Activated naive CD8-positive, alpha-beta T cell treated with anti-CD3 and anti-CD28 coated beads for 36 hours (primary cell): Measurements from ENCODE around the gene LRRC14B. TPM values are rescaled to one million over a fixed set of nuclear protein-coding genes. Genes with fewer than 3 reads are reported as not detected.

Experiments used
- DNase-seq: peaks from one replicate; pipeline ENCODE4 v3.0.0; 2021
- H3K27ac Mint-ChIP-seq: one replicate; pipeline ENCODE4 v1.8.0; 2022; ENCODE audit warnings: mild to moderate bottlenecking, moderate library complexity, mixed read lengths
- H3K27me3 Mint-ChIP-seq: one replicate; pipeline ENCODE4 v1.8.0; 2022; ENCODE audit warnings: mild to moderate bottlenecking, mixed read lengths
- H3K36me3 Mint-ChIP-seq: one replicate; pipeline ENCODE4 v1.8.0; 2021; ENCODE audit warnings: mild to moderate bottlenecking, mixed read lengths
- H3K4me1 Mint-ChIP-seq: one replicate; pipeline ENCODE4 v1.8.0; 2021; ENCODE audit warnings: mixed read lengths
- H3K4me3 Mint-ChIP-seq: one replicate; pipeline ENCODE4 v1.8.0; 2022; ENCODE audit warnings: mild to moderate bottlenecking, moderate library complexity, mixed read lengths
- H3K9me3 Mint-ChIP-seq: one replicate; pipeline ENCODE4 v1.8.0; 2022; ENCODE audit warnings: mixed read lengths
- total RNA-seq, 2 experiments: library from RNA; stranded (reverse); gene quantifications; one replicate each; pipeline ENCODE4 v1.2.3, GENCODE V29; 2021

The LRRC14B gene
- total RNA-seq, 2 experiments from 2014 or later: 0.23 TPM; not detected in 1

DNA sequence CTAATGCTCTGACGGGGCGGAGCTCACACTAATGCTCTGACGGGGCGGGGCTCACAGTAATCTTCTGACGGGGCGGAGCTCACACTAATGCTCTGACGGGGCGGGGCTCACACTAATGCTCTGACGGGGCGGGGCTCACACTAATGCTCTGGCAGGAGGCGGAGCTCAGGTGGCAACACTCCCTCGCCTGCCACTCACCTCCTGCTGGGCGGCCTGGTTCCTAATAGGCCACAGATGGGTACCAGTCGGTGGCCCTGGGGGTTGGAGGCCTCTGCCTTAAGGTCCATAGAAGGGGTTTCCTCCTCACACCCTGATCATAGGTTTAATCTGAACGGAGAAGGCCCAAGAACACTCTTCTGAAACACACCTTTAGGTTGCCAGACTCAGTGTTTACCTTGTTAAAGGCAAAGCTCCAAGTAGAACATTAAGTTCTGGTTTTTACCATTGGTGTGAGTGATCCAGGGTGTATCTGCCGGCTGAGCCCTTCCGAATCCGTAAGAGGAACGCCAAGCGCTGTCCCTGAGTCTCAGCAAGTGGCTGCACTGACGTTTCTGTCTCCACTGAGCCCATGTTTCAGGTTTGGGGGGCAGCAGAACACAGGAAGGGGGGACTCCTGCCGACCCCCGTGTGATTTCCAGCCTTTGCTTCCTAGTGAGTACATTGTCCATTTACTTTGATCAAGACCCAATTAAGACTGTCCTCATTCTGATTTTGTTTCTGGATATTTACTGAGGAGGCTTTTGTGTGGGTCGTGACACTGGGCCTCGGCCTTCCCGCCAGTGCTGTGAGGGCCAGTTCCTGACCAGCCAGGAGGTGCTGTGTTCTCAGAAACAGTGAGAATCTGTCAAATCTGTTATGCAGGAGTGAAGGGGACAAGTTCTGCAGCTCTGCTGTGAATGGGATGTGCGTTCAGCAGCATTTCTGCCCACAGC is 24.6 kb upstream of the LRRC14B start:
- DNase-seq: no peak
- H3K27ac Mint-ChIP-seq: no peak overlapping the region
- no peaks in the 10 kb centered on the region for H3K27me3 Mint-ChIP-seq
- H3K9me3 Mint-ChIP-seq: no peaks in the 10 kb centered on the region
- H3K4me1 Mint-ChIP-seq: no peaks in the 10 kb centered on the region
- no peaks in the 10 kb centered on the region for H3K36me3 Mint-ChIP-seq
- H3K4me3 Mint-ChIP-seq: no peak overlapping the region

DNA sequence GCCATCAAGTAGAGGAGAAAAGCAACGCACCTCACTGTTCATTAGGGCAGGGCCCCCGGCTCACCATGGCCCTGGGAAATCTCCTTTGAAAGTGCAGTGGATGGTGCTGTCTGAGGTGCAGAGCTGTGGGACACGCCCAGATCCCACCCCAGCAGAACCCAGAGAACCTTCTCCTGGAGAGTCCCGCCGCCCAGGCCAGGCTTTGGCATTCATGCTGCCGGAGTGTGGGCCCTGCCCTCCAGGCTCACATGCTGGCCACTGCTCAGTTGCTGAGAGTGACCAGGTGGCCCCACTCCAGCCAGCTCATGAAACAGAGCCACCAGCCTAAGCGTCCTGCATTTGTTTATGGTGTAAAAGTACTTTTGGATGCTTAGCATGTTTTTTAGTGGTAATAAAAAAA is 23.8 kb upstream of the LRRC14B start:
- no peak for DNase-seq
- H3K27me3 Mint-ChIP-seq: no peaks in the 10 kb centered on the region
- no peak overlapping the region for H3K27ac Mint-ChIP-seq
- H3K4me1 Mint-ChIP-seq: no peaks in the 10 kb centered on the region
- no peak overlapping the region for H3K4me3 Mint-ChIP-seq
- H3K36me3 Mint-ChIP-seq: no peaks in the 10 kb centered on the region
- no peaks in the 10 kb centered on the region for H3K9me3 Mint-ChIP-seq

DNA sequence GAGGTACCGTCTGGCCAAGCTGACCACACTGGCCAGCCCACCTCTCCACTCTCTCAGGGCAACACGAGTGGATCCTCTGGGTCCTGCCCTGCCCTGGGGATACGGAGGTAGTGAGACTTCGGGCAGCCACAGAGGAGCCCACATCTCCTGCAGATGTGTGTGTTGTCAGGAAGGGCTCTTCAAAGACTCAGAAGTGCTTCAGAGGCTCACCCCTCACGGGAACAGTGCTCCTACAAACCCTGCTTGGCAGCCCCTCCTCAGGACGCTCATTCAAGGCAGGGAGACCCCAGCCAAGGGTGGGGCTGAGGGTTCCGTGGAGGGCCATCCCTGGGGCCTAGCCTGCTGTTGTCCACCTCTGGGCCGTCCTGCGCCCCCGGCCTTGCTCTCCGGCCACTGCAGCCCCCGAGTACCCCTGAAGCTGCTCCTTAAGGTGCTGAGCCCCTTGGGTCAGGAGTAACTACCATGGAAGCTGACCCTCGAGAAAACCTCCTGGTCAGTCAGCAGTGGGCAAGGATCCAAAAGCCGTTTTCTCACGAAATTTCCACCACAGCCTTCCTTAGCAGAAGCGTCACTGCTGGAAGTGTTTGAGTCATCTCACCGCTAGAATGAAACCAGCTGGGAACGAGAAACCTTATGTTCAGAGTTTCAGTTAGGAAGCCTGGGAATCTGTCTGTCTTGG is 23.2 kb upstream of the LRRC14B start:
- no peak for DNase-seq
- H3K9me3 Mint-ChIP-seq: no peaks in the 10 kb centered on the region
- no peak overlapping the region for H3K27ac Mint-ChIP-seq
- H3K4me1 Mint-ChIP-seq: no peaks in the 10 kb centered on the region
- H3K4me3 Mint-ChIP-seq: no peak overlapping the region
- no peaks in the 10 kb centered on the region for H3K27me3 Mint-ChIP-seq
- no peaks in the 10 kb centered on the region for H3K36me3 Mint-ChIP-seq

DNA sequence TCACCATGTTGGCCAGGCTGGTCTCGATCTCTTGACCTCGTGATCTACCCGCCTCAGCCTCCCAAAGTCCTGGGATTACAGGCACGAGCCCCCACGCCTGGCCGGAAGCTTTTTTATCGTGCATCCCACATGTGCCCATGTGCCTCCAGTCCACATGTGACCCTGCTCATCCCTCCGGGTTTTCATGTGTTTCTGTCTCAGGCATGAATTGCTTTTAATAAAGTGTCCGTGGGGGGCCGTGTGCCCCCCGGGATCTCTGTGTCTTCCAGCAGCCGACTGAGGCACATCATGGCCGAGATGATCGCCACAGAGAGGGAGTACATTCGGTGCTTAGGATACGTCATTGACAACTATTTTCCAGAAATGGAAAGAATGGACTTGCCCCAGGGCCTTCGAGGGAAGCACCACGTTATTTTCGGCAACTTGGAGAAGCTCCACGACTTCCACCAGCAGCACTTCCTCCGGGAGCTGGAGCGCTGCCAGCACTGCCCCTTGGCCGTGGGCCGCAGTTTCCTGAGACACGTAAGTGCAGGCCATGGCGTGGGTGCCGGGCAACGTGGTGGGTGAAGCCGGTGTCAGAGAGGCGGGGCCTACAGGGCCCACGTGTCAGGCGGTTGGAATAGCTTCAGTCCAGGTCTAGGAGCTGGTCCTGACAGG is 22.1 kb upstream of the LRRC14B start:
- Mint-ChIP-seq H3K9me3 (no peaks in the 10 kb centered on the region), H3K4me1 (no peaks in the 10 kb centered on the region)
- DNase-seq: no peak

DNA sequence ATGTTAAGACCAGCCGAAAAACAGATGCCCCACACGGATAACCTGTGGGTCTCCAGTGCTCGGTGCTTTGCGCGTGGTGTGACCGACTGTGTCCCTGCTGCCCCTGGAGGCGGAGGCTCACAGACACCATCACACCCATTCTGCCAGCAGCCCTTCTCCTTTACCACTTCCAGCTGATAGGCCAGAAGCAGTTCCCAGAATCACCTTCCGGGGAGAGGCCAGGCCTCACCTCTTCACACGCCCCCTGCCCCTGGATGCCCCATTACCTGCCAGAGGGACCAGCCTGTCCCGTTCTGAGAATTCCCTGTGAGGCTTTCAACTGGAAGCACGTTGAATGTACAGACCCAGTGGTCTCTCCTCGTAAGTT is 21.6 kb upstream of the LRRC14B start:
- no peak for DNase-seq
- no peak overlapping the region for H3K27ac Mint-ChIP-seq
- H3K27me3 Mint-ChIP-seq: no peaks in the 10 kb centered on the region
- H3K36me3 Mint-ChIP-seq: no peaks in the 10 kb centered on the region
- no peaks in the 10 kb centered on the region for H3K9me3 Mint-ChIP-seq
- H3K4me1 Mint-ChIP-seq: no peaks in the 10 kb centered on the region
- no peak overlapping the region for H3K4me3 Mint-ChIP-seq

More for the DNA sequence above, 22.1 kb upstream of the LRRC14B start:
- Mint-ChIP-seq H3K27me3 (no peaks in the 10 kb centered on the region), H3K4me3 (no peak overlapping the region), H3K36me3 (no peaks in the 10 kb centered on the region), H3K27ac (no peak overlapping the region)

DNA sequence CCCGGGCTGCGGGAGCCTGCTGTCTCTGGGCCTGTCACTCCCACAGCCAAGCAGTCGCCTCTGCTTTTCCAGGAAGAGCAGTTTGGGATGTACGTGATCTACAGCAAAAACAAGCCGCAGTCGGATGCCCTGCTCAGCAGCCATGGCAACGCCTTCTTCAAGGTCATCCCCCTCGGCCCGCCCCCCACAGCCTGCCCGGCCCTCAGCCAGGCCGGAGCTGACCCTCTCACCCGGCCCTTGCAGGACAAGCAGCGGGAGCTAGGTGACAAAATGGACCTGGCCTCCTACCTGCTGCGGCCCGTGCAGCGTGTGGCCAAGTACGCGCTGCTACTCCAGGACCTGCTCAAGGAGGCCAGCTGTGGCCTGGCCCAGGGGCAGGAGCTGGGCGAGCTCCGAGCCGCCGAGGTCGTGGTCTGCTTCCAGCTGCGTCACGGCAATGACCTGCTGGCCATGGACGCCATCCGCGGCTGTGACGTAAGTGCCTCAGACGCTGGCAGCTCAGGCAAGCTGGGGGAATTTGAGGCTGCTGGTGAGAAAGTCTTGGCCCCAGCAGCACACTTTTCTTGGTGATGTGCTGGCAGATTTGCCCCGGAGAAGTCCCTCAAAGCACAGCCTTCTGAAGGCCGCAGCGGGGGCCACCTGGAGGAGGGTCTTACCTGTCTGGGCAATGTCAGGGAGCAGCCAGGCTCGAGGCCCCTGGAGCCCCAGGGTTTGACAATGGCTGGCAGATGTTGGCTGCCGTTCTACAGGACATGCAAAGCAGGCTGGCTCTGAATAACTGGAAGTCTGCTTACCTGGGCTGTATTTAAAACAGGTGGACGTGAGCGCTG is 20.1 kb upstream of the LRRC14B start:
- H3K36me3 Mint-ChIP-seq: no peaks in the 10 kb centered on the region
- H3K27ac Mint-ChIP-seq: no peak overlapping the region
- no peak overlapping the region for H3K4me3 Mint-ChIP-seq
- no peaks in the 10 kb centered on the region for H3K9me3 Mint-ChIP-seq
- H3K4me1 Mint-ChIP-seq: no peaks in the 10 kb centered on the region
- no peak for DNase-seq
- no peaks in the 10 kb centered on the region for H3K27me3 Mint-ChIP-seq

DNA sequence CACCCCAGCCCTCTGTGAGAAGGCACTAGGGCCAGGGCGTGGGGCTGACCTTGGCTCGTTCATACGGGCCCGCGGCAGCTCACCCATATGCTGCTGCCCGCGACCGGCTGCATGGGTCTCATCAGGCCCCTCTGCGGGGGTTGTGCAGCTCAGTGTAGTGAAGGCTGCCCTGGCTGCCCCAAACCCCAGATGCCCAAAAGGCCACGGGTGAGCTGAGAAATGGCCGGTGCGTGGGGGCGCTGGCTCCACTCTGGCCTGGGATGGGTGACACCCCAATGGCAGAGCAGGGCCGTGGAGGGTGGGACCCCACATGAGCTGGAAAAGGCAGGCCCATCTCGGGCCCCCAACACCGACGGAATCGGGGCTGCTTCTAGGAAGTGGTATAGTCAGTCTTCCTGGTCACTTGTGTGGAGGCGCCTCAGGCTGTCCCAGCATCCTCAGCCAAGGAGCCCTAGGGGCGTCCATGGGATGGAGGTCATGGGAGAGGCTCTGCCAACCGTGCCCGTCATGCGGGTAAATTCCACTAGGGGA is 19.4 kb upstream of the LRRC14B start:
- Mint-ChIP-seq H3K4me3 (no peak overlapping the region), H3K4me1 (no peaks in the 10 kb centered on the region), H3K9me3 (no peaks in the 10 kb centered on the region), H3K27ac (no peak overlapping the region), H3K36me3 (no peaks in the 10 kb centered on the region), H3K27me3 (no peaks in the 10 kb centered on the region)
- no peak for DNase-seq

DNA sequence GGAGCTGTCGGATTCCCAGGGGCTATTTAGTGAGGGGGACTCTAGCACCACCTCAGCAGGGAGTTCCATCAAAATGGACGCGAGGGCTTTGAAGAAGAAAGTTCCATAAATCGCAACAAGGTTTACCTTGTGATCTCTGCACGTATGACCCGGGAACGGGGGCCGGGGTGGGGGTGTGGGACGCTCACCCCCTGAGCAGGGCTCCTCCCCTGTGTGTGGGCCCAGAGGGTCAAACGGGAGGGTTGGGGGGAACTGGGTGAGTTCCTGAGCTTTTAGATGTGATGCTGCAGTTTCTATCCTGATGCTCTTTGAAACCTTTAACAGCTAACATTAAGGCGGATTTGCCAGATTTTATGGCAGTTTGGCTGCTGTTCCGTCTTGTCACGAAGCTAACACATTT is 18.9 kb upstream of the LRRC14B start:
- no peak overlapping the region for H3K4me3 Mint-ChIP-seq
- H3K4me1 Mint-ChIP-seq: no peaks in the 10 kb centered on the region
- H3K27ac Mint-ChIP-seq: no peak overlapping the region
- no peaks in the 10 kb centered on the region for H3K27me3 Mint-ChIP-seq
- no peaks in the 10 kb centered on the region for H3K36me3 Mint-ChIP-seq
- no peaks in the 10 kb centered on the region for H3K9me3 Mint-ChIP-seq
- no peak for DNase-seq

DNA sequence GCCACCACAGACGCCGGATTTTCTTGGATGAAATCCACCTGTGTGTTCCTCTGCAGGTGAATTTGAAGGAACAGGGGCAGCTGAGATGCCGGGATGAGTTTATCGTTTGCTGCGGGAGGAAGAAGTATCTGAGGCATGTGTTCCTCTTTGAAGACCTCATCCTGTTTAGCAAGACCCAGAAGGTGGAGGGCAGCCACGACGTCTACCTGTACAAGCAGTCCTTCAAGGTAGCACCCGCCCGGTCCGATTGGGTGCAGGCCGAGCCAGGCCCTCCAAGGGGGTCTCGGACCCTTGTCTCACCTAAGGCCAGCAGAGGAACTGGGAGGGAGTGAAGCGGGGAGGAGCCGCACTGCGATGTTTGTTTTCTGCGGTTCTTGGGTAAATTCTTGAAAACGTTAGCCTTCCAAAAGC is 18.4 kb upstream of the LRRC14B start:
- no peaks in the 10 kb centered on the region for H3K36me3 Mint-ChIP-seq
- no peak overlapping the region for H3K27ac Mint-ChIP-seq
- no peak overlapping the region for H3K4me3 Mint-ChIP-seq
- H3K27me3 Mint-ChIP-seq: no peaks in the 10 kb centered on the region
- no peak for DNase-seq
- H3K9me3 Mint-ChIP-seq: no peaks in the 10 kb centered on the region
- H3K4me1 Mint-ChIP-seq: no peaks in the 10 kb centered on the region

DNA sequence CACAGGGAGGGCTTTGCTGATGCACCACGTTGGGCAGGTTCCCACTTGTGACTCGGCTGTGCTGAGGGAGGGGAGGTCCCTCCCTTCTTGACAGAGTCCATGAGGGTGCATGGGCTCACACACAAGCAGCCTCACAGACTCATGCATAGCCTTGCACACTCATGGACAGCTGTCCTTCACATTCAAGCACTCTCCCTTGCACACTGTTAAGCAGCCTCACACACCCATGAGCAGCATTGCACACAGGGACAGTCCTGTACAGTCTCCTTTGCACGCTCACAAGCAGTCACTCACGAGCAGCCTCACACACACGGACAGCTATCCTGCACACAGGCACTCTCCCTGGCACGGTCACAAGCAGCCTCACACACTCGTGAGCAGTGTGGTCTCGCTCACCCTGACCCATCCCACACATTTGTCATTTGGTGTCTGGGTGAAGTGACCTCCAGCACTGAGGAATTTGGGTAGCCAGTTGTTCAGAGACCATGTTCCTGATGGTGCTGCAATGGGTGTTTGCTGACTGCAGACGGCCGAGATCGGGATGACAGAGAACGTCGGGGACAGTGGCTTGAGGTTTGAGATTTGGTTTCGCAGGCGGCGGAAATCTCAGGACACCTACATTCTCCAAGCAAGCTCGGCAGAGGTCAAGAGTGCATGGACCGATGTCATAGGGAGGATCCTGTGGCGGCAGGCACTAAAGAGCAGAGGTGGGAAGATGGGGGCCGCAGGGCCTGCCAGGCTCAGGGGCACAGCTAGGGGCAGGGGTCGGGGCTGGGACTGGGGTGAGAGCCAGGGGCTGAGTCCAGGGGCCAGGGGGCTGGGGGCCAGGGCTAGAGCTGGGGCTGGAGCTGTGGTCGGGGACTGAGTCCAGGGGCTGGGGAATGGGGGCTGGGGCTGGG is 17.7 kb upstream of the LRRC14B start:
- H3K4me3 Mint-ChIP-seq: no peak overlapping the region
- DNase-seq: no peak
- H3K4me1 Mint-ChIP-seq: no peaks in the 10 kb centered on the region
- H3K27me3 Mint-ChIP-seq: no peaks in the 10 kb centered on the region
- H3K36me3 Mint-ChIP-seq: no peaks in the 10 kb centered on the region
- no peaks in the 10 kb centered on the region for H3K9me3 Mint-ChIP-seq
- no peak overlapping the region for H3K27ac Mint-ChIP-seq

DNA sequence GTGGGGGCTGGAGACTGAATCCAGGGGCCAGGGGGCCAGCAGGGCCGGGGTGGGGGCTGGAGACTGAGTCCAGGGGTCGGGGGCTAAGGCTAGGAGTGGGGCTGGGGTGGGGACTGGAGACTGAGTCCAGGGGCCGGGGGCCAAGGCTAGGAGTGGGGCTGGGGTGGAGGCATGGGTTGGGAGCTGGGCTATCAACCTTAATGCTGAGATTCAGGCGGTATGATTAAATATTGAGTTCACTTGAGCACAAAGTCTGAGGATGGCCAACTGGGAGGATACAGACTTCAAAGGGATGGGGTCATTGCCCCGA is 17.0 kb upstream of the LRRC14B start:
- no peak for DNase-seq

DNA sequence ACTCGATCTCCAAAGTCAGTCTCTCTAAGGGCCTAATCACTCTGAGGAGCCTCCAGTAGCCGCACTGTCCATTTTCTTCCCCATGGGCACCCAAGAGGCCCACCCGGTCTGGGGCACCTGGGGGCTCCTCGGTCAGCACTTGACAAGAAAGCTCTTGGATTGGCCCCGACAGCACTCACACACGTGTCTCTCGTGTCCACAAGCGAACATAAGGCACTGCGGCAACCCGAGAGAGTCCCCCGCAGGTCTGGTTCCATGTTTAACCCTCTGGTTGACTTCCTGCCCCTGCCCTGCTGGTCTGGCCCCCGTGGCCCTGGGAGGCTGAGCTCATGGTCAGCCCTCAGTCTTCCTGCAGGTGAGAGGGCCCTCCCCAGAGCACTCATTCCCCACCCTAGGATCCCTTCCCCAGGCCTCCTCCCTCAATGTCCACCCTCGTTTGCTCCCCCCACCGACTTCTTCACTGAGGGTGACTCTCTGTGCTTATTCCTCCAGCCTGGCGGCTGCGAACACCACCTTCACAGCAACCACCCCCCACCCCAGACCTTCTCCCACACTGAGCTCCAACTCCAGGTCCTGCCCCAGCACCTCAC is 16.3 kb upstream of the LRRC14B start:
- H3K4me3 Mint-ChIP-seq: no peak overlapping the region
- H3K4me1 Mint-ChIP-seq: no peaks in the 10 kb centered on the region
- H3K9me3 Mint-ChIP-seq: no peaks in the 10 kb centered on the region
- H3K27me3 Mint-ChIP-seq: no peaks in the 10 kb centered on the region
- H3K27ac Mint-ChIP-seq: no peak overlapping the region
- H3K36me3 Mint-ChIP-seq: no peaks in the 10 kb centered on the region
- no peak for DNase-seq

More for the DNA sequence above, 17.0 kb upstream of the LRRC14B start:
- H3K9me3 Mint-ChIP-seq: no peaks in the 10 kb centered on the region
- H3K4me1 Mint-ChIP-seq: no peaks in the 10 kb centered on the region
- H3K27ac Mint-ChIP-seq: no peak overlapping the region
- H3K27me3 Mint-ChIP-seq: no peaks in the 10 kb centered on the region
- no peak overlapping the region for H3K4me3 Mint-ChIP-seq
- no peaks in the 10 kb centered on the region for H3K36me3 Mint-ChIP-seq

DNA sequence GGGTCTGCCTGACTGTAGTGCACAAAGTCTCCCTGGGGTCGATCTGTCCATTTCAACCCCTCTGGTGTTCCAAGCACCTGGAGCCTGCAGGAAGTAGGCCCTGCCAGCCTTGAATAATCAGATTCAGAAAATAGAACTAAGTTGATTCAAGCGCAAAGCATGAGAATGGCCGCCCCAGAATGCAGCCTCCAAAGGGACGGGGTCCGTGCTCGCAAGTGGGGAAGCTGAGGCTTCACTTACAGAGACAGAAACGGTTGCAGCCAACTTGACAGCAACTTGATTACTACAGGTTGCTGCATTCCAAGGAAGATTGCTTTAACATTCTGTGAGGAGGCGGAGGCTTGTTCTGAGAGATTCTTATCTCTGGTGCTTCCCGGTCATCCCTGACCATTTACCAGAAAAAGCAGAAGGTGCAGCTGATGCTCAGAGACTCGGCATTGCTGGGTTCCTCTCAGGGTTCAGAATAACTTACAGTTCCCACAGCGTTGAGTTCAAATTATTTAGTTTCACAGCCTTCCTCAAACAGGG is 14.9 kb upstream of the LRRC14B start:
- H3K36me3 Mint-ChIP-seq: no peaks in the 10 kb centered on the region
- no peak overlapping the region for H3K27ac Mint-ChIP-seq
- H3K27me3 Mint-ChIP-seq: no peaks in the 10 kb centered on the region
- DNase-seq: no peak
- H3K4me3 Mint-ChIP-seq: no peak overlapping the region
- no peaks in the 10 kb centered on the region for H3K9me3 Mint-ChIP-seq
- H3K4me1 Mint-ChIP-seq: no peaks in the 10 kb centered on the region
